CD4-positive, alpha-beta memory T cell (primary cell): ENCODE measurements around the gene GPALPP1. TPM values are rescaled to one million over a fixed set of nuclear protein-coding genes. Genes with fewer than 3 reads are reported as not detected.

Source experiments
- CTCF ChIA-PET: fragments of 350-600 bp; sonication (Branson Sonifier 250); formaldehyde crosslinking; loops from one replicate; lab custom pipeline; 2021; ENCODE audit warnings: inconsistent platforms; ENCODE audit not compliant: partially characterized antibody; lab: Charles Lee
- POLR2A ChIA-PET: fragments of 350-600 bp; sonication (Branson Sonifier 250); formaldehyde crosslinking; loops from one replicate; lab custom pipeline; 2021; ENCODE audit not compliant: partially characterized antibody; lab: Charles Lee
- DNase-seq, 5 donors: peaks; one replicate each; pipeline versions ENCODE4 v3.0.0 to v3.0.0-alpha.2; 2020 to 2022; ENCODE audit warnings: mixed read lengths in 1 of 5
- H3K27ac ChIP-seq: one replicate; pipeline ENCODE4 v1.7.0; 2013; ENCODE audit warnings: low read depth, low read length
- H3K27me3 ChIP-seq: 2 replicates; pipeline ENCODE4 v1.7.0; 2013; ENCODE audit warnings: mild to moderate bottlenecking, low read length, moderate library complexity; ENCODE audit not compliant: insufficient read depth
- H3K36me3 ChIP-seq: 2 replicates; pipeline ENCODE4 v1.7.0; 2013; ENCODE audit warnings: mild to moderate bottlenecking, low read length, moderate library complexity; ENCODE audit not compliant: insufficient read depth
- H3K4me1 ChIP-seq: 2 replicates; pipeline ENCODE4 v1.7.0; 2013; ENCODE audit warnings: mild to moderate bottlenecking, low read length, moderate library complexity; ENCODE audit not compliant: insufficient read depth
- H3K4me3 ChIP-seq, 2 donors: one replicate each; pipeline ENCODE4 v1.7.0; 2013; ENCODE audit warnings: low read length in 2 of 2, mild to moderate bottlenecking in 1 of 2
- H3K9me3 ChIP-seq, 2 donors: one replicate each; pipeline ENCODE4 v1.7.0; 2013; ENCODE audit warnings: low read length in 2 of 2, control low read depth in 1 of 2; ENCODE audit not compliant: control insufficient read depth in 1 of 2
- H3K27ac Mint-ChIP-seq, 7 donors: one replicate each; pipeline ENCODE4 v1.8.0; 2020 to 2021; ENCODE audit warnings: mixed read lengths in 7 of 7, mild to moderate bottlenecking in 6 of 7, inconsistent platforms in 3 of 7, moderate library complexity in 3 of 7
- H3K27me3 Mint-ChIP-seq, 2 donors: one replicate each; pipeline ENCODE4 v1.8.0; 2020 to 2021; ENCODE audit warnings: mixed read lengths in 2 of 2
- H3K36me3 Mint-ChIP-seq, 2 donors: one replicate each; pipeline ENCODE4 v1.8.0; 2020 to 2021; ENCODE audit warnings: mixed read lengths in 2 of 2, inconsistent platforms in 1 of 2, mild to moderate bottlenecking in 1 of 2
- H3K4me1 Mint-ChIP-seq, 4 donors: one replicate each; pipeline ENCODE4 v1.8.0; 2020 to 2021; ENCODE audit warnings: mixed read lengths in 4 of 4, mild to moderate bottlenecking in 1 of 4
- H3K4me3 Mint-ChIP-seq, 8 donors: one replicate each; pipeline ENCODE4 v1.8.0; 2020 to 2021; ENCODE audit warnings: mixed read lengths in 8 of 8, mild to moderate bottlenecking in 7 of 8, moderate library complexity in 6 of 8, inconsistent platforms in 3 of 8
- H3K9me3 Mint-ChIP-seq, 8 donors: one replicate each; pipeline ENCODE4 v1.8.0; 2020 to 2021; ENCODE audit warnings: mixed read lengths in 8 of 8, mild to moderate bottlenecking in 5 of 8, inconsistent platforms in 3 of 8, moderate library complexity in 1 of 8
- intact Hi-C: fragments of 100-400 bp; cut with micrococcal nuclease; formaldehyde crosslinking; loops from one replicate; pipeline ENCODE4 v1.15.1; 2023
- polyA plus RNA-seq, 2 donors: library from polyadenylated mRNA; unstranded; fragments of 300-500 nt; fragmentation: Illumina TruSeq; gene quantifications; one replicate each; pipeline ENCODE4 v1.2.3, GENCODE V29; 2021
- total RNA-seq, 2 experiments: library from RNA; stranded (reverse); gene quantifications; one replicate each; pipeline ENCODE4 v1.2.3, GENCODE V29; 2021

Gene GPALPP1
- total and polyA plus RNA-seq, 4 experiments from 2014 or later: 11.7 to 35.1 (median 27.6) TPM

- no peak for DNase-seq
- POLR2A ChIA-PET: no interaction called here
- Histone ChIP-seq H3K27ac (no peak overlapping the region), H3K4me1 (no peaks in the 10 kb centered on the region), H3K4me3 (no peak overlapping the region), H3K27me3 (no peaks in the 10 kb centered on the region), H3K36me3 (peaks cover 17% of the 10 kb centered on the region), H3K9me3 (no peaks in the 10 kb centered on the region)
- CTCF ChIA-PET: no interaction called here
- intact Hi-C loops: no loop called here
- H3K9me3 Mint-ChIP-seq: no peaks in the 10 kb centered on the region
- H3K36me3 Mint-ChIP-seq: peaks cover 39 to 58% of the 10 kb centered on the region in 2 donors
- no peak overlapping the region for H3K4me3 Mint-ChIP-seq
- H3K4me1 Mint-ChIP-seq: peaks cover 0 to 2% (median 0%) of the 10 kb centered on the region in 4 donors
- H3K27ac Mint-ChIP-seq: no peak overlapping the region
- H3K27me3 Mint-ChIP-seq: no peaks in the 10 kb centered on the region
Observed at GRCh38 chr13:45024847-45025246, 35.5 kb downstream of the GPALPP1 start.

GRCh38 chr13:45034342-45034741 lies 45.0 kb downstream of the GPALPP1 start:
- no peaks in the 10 kb centered on the region for H3K9me3 Mint-ChIP-seq
- no peaks in the 10 kb centered on the region for H3K27me3 Mint-ChIP-seq
- H3K27me3 ChIP-seq: no peaks in the 10 kb centered on the region
- no peaks in the 10 kb centered on the region for H3K9me3 ChIP-seq
- peaks cover 30% of the 10 kb centered on the region in 2 donors for H3K36me3 Mint-ChIP-seq
- H3K4me1 Mint-ChIP-seq: no peaks in the 10 kb centered on the region
- CTCF ChIA-PET: interaction anchor here (1.8 kb wide), 1 partner anchor 13 kb away, joined by 9 read pairs; no protein-coding TSS in a partner anchor
- no peaks in the 10 kb centered on the region for H3K36me3 ChIP-seq
- peak overlapping the region in 1 of 7 donors; percentile 3 for H3K27ac Mint-ChIP-seq
- H3K4me3 Mint-ChIP-seq: no peak overlapping the region
- POLR2A ChIA-PET: no interaction called here
- DNase-seq: no peak
- no peak overlapping the region for H3K4me3 ChIP-seq
- H3K4me1 ChIP-seq: no peaks in the 10 kb centered on the region
- intact Hi-C loops: no loop called here
- H3K27ac ChIP-seq: no peak overlapping the region

- intact Hi-C loops: no loop called here
- POLR2A ChIA-PET: no interaction called here
- H3K9me3 ChIP-seq: no peaks in the 10 kb centered on the region
Observed at GRCh38 chr13:45036206-45036605, 46.9 kb downstream of the GPALPP1 start.

GRCh38 chr13:45040173-45040572 lies 50.8 kb downstream of the GPALPP1 start:
- Mint-ChIP-seq H3K27me3 (peaks cover 2 to 4% of the 10 kb centered on the region in 2 donors), H3K4me1 (no peaks in the 10 kb centered on the region), H3K9me3 (no peaks in the 10 kb centered on the region), H3K27ac (no peak overlapping the region), H3K36me3 (peaks cover 7 to 19% of the 10 kb centered on the region in 2 donors), H3K4me3 (no peak overlapping the region)
- intact Hi-C loops: loop anchor here (10.0 kb wide), 1 partner anchor 1085 kb away; no protein-coding TSS in a partner anchor
- DNase-seq: no peak
- ChIA-PET CTCF (no interaction called here), POLR2A (no interaction called here)
- Histone ChIP-seq H3K27me3 (no peaks in the 10 kb centered on the region), H3K27ac (no peak overlapping the region), H3K4me1 (no peaks in the 10 kb centered on the region), H3K4me3 (no peak overlapping the region), H3K36me3 (no peaks in the 10 kb centered on the region), H3K9me3 (no peaks in the 10 kb centered on the region)

More at GRCh38 chr13:45036206-45036605, 46.9 kb downstream of the GPALPP1 start:
- Histone ChIP-seq H3K4me3 (no peak overlapping the region), H3K4me1 (no peaks in the 10 kb centered on the region), H3K36me3 (no peaks in the 10 kb centered on the region), H3K27ac (no peak overlapping the region), H3K27me3 (no peaks in the 10 kb centered on the region)
- H3K9me3 Mint-ChIP-seq: no peaks in the 10 kb centered on the region
- no peak overlapping the region for H3K27ac Mint-ChIP-seq
- H3K4me1 Mint-ChIP-seq: no peaks in the 10 kb centered on the region
- peaks cover 26 to 30% of the 10 kb centered on the region in 2 donors for H3K36me3 Mint-ChIP-seq
- H3K4me3 Mint-ChIP-seq: no peak overlapping the region
- no peak for DNase-seq
- H3K27me3 Mint-ChIP-seq: no peaks in the 10 kb centered on the region
- CTCF ChIA-PET: no interaction called here

- no peaks in the 10 kb centered on the region for H3K27me3 ChIP-seq
- Mint-ChIP-seq H3K4me3 (no peak overlapping the region), H3K9me3 (no peaks in the 10 kb centered on the region), H3K27me3 (peaks cover 2 to 4% of the 10 kb centered on the region in 2 donors), H3K4me1 (no peaks in the 10 kb centered on the region), H3K36me3 (peaks cover 4 to 14% of the 10 kb centered on the region in 2 donors), H3K27ac (no peak overlapping the region)
- DNase-seq: no peak
- H3K9me3 ChIP-seq: no peaks in the 10 kb centered on the region
- POLR2A ChIA-PET: no interaction called here
- H3K36me3 ChIP-seq: no peaks in the 10 kb centered on the region
- CTCF ChIA-PET: interaction anchor here (1.6 to 1.9 kb wide), 2 partner anchors 10 to 327 kb away, joined by 3 to 5 read pairs; no protein-coding TSS in a partner anchor
- no peak overlapping the region for H3K27ac ChIP-seq
- intact Hi-C loops: loop anchor here (10.0 kb wide), 1 partner anchor 1084 kb away; no protein-coding TSS in a partner anchor
- no peaks in the 10 kb centered on the region for H3K4me1 ChIP-seq
- no peak overlapping the region for H3K4me3 ChIP-seq
Observed at GRCh38 chr13:45040622-45041021, 51.3 kb downstream of the GPALPP1 start.

- H3K27me3 Mint-ChIP-seq: peaks cover 5 to 18% of the 10 kb centered on the region in 2 donors
- peak overlapping the region in 1 of 7 donors; percentile 16 for H3K27ac Mint-ChIP-seq
- CTCF ChIA-PET: interaction anchor here (0.6 to 2.8 kb wide), 9 partner anchors 8 to 354 kb away, joined by 3 to 29 read pairs (median 5); no protein-coding TSS in a partner anchor
Observed at GRCh38 chr13:45042539-45042938, 53.2 kb downstream of the GPALPP1 start.

GRCh38 chr13:45046445-45046844 lies 57.1 kb downstream of the GPALPP1 start:
- Mint-ChIP-seq H3K27me3 (peaks cover 5 to 18% of the 10 kb centered on the region in 2 donors), H3K4me1 (peaks cover 9 to 14% (median 10%) of the 10 kb centered on the region in 4 donors), H3K36me3 (no peaks in the 10 kb centered on the region), H3K9me3 (no peaks in the 10 kb centered on the region), H3K27ac (no peak overlapping the region), H3K4me3 (peak overlapping the region in 7 of 8 donors; percentile 4 to 84 (median 77))
- no peak for DNase-seq
- POLR2A ChIA-PET: interaction anchor here (0.9 to 1.1 kb wide), 3 partner anchors 289 to 321 kb away, joined by 3 to 6 read pairs (median 3); partner anchors contain the start of gene TPT1
- Histone ChIP-seq H3K4me3 (no peak overlapping the region), H3K27ac (no peak overlapping the region), H3K27me3 (no peaks in the 10 kb centered on the region), H3K36me3 (no peaks in the 10 kb centered on the region), H3K4me1 (peaks cover 16% of the 10 kb centered on the region), H3K9me3 (no peaks in the 10 kb centered on the region)
- CTCF ChIA-PET: interaction anchor here (0.7 to 5.3 kb wide), 46 partner anchors 8 to 562 kb away, joined by 3 to 146 read pairs (median 4); partner anchors contain the start of genes COG3, GTF2F2 and TPT1
- intact Hi-C loops: loop anchor here (2.0 to 10.0 kb wide), 5 partner anchors 76 to 1078 kb away; partner anchors contain the start of genes GTF2F2 and SLC25A30

More at GRCh38 chr13:45042539-45042938, 53.2 kb downstream of the GPALPP1 start:
- H3K4me1 ChIP-seq: peaks cover 7% of the 10 kb centered on the region
- no peak overlapping the region for H3K4me3 Mint-ChIP-seq
- H3K4me3 ChIP-seq: no peak overlapping the region
- no peaks in the 10 kb centered on the region for H3K9me3 Mint-ChIP-seq
- no peak overlapping the region for H3K27ac ChIP-seq
- H3K9me3 ChIP-seq: no peaks in the 10 kb centered on the region
- no peak for DNase-seq
- no peaks in the 10 kb centered on the region for H3K36me3 ChIP-seq
- peaks cover 5 to 7% (median 6%) of the 10 kb centered on the region in 4 donors for H3K4me1 Mint-ChIP-seq
- POLR2A ChIA-PET: interaction anchor here (0.6 kb wide), 1 partner anchor 40 kb away, joined by 3 read pairs; no protein-coding TSS in a partner anchor
- H3K36me3 Mint-ChIP-seq: peaks cover 2 to 8% of the 10 kb centered on the region in 2 donors
- H3K27me3 ChIP-seq: no peaks in the 10 kb centered on the region
- intact Hi-C loops: loop anchor here (10.0 kb wide), 1 partner anchor 1082 kb away; no protein-coding TSS in a partner anchor
